Endodermal cell (in vitro differentiated cells): ENCODE results near the gene ME3. TPM values are rescaled to one million over a fixed set of nuclear protein-coding genes. Genes with fewer than 3 reads are reported as not detected.

Source experiments
- DNase-seq: peaks from one replicate; pipeline ENCODE4 v3.0.0-alpha.2; 2017
- H3K27ac ChIP-seq: 2 replicates; pipeline ENCODE4 v1.5.1; 2013; ENCODE audit warnings: mild to moderate bottlenecking, low read depth, low read length, moderate library complexity
- H3K27me3 ChIP-seq: 2 replicates; pipeline ENCODE4 v1.6.1; 2013; ENCODE audit warnings: mild to moderate bottlenecking, low read length, moderate library complexity; ENCODE audit not compliant: insufficient read depth, control insufficient read depth, poor library complexity, severe bottlenecking
- H3K36me3 ChIP-seq: 2 replicates; pipeline ENCODE4 v1.7.0; 2013; ENCODE audit warnings: mild to moderate bottlenecking, low read length, moderate library complexity; ENCODE audit not compliant: control insufficient read depth, insufficient read depth
- H3K4me1 ChIP-seq: one replicate; pipeline ENCODE4 v1.7.0; 2013; ENCODE audit warnings: low read length; ENCODE audit not compliant: control insufficient read depth, insufficient read depth
- H3K4me3 ChIP-seq: 2 replicates; pipeline ENCODE4 v1.5.1; 2013; ENCODE audit warnings: mild to moderate bottlenecking, low read length, moderate library complexity
- H3K9ac ChIP-seq: 2 replicates; pipeline ENCODE4 v1.6.1; 2013; ENCODE audit warnings: mild to moderate bottlenecking, low read length, moderate library complexity; ENCODE audit not compliant: poor library complexity, severe bottlenecking; ENCODE audit errors: extremely low read depth
- H3K9me3 ChIP-seq: 2 replicates; pipeline ENCODE4 v1.6.1; 2013; ENCODE audit warnings: mild to moderate bottlenecking, low read length, moderate library complexity; ENCODE audit not compliant: control insufficient read depth
- H3K27ac Mint-ChIP-seq: 2 replicates; pipeline ENCODE4 v1.8.0; 2020; ENCODE audit warnings: mixed read lengths
- H3K27me3 Mint-ChIP-seq: 2 replicates; pipeline ENCODE4 v1.8.0; 2021; ENCODE audit warnings: mild to moderate bottlenecking, mixed read lengths; ENCODE audit not compliant: insufficient read depth
- H3K36me3 Mint-ChIP-seq: 2 replicates; pipeline ENCODE4 v1.8.0; 2020; ENCODE audit warnings: low read depth, mixed read lengths
- H3K4me1 Mint-ChIP-seq: 2 replicates; pipeline ENCODE4 v1.8.0; 2020; ENCODE audit warnings: mixed read lengths
- H3K4me3 Mint-ChIP-seq: 2 replicates; pipeline ENCODE4 v1.8.0; 2020; ENCODE audit warnings: mild to moderate bottlenecking, moderate library complexity, mixed read lengths
- H3K9me3 Mint-ChIP-seq: 2 replicates; pipeline ENCODE4 v1.8.0; 2020; ENCODE audit warnings: mild to moderate bottlenecking, mixed read lengths
- WGBS, 2 experiments: methylation state at CpG; one replicate each; pipeline versions ENCODE4 v1.1.5 to v1.1.7; 2013; ENCODE audit warnings: missing lambda C conversion rate in 2 of 2, mixed read lengths in 1 of 2; ENCODE audit not compliant: insufficient coverage in 1 of 2, insufficient read length in 1 of 2; 5-methylcytosine and 5-hydroxymethylcytosine counted together
- total RNA-seq, 2 donors: library from RNA; stranded (reverse); fragmentation: NEBNext Ultra II Directional in 1 of 2; extraction: Animal tissue kit (Norgen Biotek cat#: 25700) in 1 of 2; gene quantifications; 2 replicates in 1 of 2; 3 replicates in 1 of 2; pipeline ENCODE4 v1.2.1, GENCODE V29; 2021
- TF ChIP-seq, protein P1 (sequence below): fragments of 200-600 bp; sonication (generic); conservative IDR thresholded peaks from 2 replicates; pipeline ENCODE4 v1.5.0; 2021; ENCODE audit warnings: antibody characterized with exemption, mild to moderate bottlenecking

ME3 gene
- total RNA-seq, 2 donors from 2014 or later = 1.2 to 1.3 TPM

GRCh38 chr11:86442827-86443226, 229.6 kb downstream of the ME3 start:
- H3K4me1 Mint-ChIP-seq = peaks cover 8% of the 10 kb centered on the region
- H3K4me3 ChIP-seq = no peak overlapping the region
- no peaks in the 10 kb centered on the region for H3K4me1 ChIP-seq
- H3K27me3 ChIP-seq = no peaks in the 10 kb centered on the region
- H3K9me3 ChIP-seq = no peaks in the 10 kb centered on the region
- TF ChIP-seq, protein P1, sequence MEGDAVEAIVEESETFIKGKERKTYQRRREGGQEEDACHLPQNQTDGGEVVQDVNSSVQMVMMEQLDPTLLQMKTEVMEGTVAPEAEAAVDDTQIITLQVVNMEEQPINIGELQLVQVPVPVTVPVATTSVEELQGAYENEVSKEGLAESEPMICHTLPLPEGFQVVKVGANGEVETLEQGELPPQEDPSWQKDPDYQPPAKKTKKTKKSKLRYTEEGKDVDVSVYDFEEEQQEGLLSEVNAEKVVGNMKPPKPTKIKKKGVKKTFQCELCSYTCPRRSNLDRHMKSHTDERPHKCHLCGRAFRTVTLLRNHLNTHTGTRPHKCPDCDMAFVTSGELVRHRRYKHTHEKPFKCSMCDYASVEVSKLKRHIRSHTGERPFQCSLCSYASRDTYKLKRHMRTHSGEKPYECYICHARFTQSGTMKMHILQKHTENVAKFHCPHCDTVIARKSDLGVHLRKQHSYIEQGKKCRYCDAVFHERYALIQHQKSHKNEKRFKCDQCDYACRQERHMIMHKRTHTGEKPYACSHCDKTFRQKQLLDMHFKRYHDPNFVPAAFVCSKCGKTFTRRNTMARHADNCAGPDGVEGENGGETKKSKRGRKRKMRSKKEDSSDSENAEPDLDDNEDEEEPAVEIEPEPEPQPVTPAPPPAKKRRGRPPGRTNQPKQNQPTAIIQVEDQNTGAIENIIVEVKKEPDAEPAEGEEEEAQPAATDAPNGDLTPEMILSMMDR = no peak
- no peak for DNase-seq
- H3K4me3 Mint-ChIP-seq = no peak overlapping the region
- no peaks in the 10 kb centered on the region for H3K27me3 Mint-ChIP-seq
- no peak overlapping the region for H3K27ac ChIP-seq
- H3K9me3 Mint-ChIP-seq = no peaks in the 10 kb centered on the region
- peaks cover 75% of the 10 kb centered on the region for H3K36me3 ChIP-seq
- H3K36me3 Mint-ChIP-seq = peaks cover 39% of the 10 kb centered on the region
- H3K27ac Mint-ChIP-seq = no peak overlapping the region
- H3K9ac ChIP-seq = no peak overlapping the region
- WGBS, 2 experiments = 90 to 94% methylated on average over 5 of the region's 5 CpGs

GRCh38 chr11:86442420-86442819, 230.0 kb downstream of the ME3 start:
- Histone ChIP-seq H3K27ac (no peak overlapping the region), H3K9ac (no peak overlapping the region), H3K9me3 (no peaks in the 10 kb centered on the region), H3K27me3 (no peaks in the 10 kb centered on the region), H3K36me3 (peaks cover 75% of the 10 kb centered on the region), H3K4me3 (no peak overlapping the region), H3K4me1 (no peaks in the 10 kb centered on the region)
- 100% methylated on average over 2 of the region's 2 CpGs; no CpG with 5 or more reads in 1 of the 2 experiments for WGBS, 2 experiments
- H3K27me3 Mint-ChIP-seq = no peaks in the 10 kb centered on the region
- no peaks in the 10 kb centered on the region for H3K9me3 Mint-ChIP-seq
- TF ChIP-seq, protein P1 = no peak
- H3K36me3 Mint-ChIP-seq = peaks cover 42% of the 10 kb centered on the region
- H3K4me1 Mint-ChIP-seq = peaks cover 11% of the 10 kb centered on the region
- no peak overlapping the region for H3K27ac Mint-ChIP-seq
- DNase-seq = no peak
- no peak overlapping the region for H3K4me3 Mint-ChIP-seq

DNA sequence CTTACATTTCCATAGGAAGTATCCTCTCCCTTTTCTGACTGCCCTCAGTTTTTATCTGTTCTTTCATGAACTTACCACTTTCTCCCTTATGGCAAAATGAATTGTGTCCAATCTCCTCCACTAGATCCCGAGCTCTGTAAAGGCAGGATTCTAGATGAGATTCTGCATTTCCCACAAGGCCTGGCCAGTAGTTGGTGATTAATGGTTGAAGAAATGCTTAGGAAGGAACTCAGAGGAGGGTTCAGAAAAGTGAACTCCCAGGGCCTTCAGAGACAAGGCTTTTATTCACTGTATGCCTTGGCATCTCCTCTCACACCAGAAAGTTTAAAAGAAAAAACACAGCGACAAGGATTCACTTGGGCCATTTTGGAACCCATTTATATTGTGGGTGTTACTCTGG, 231.6 kb downstream of the ME3 start:
- no peaks in the 10 kb centered on the region for H3K9me3 ChIP-seq
- peaks cover 72% of the 10 kb centered on the region for H3K36me3 ChIP-seq
- H3K36me3 Mint-ChIP-seq = peaks cover 34% of the 10 kb centered on the region
- no peaks in the 10 kb centered on the region for H3K9me3 Mint-ChIP-seq
- DNase-seq = no peak
- TF ChIP-seq, protein P1 = no peak
- no peak overlapping the region for H3K4me3 ChIP-seq
- H3K9ac ChIP-seq = no peak overlapping the region
- no peak overlapping the region for H3K27ac Mint-ChIP-seq
- 96% methylated on average over 2 of the region's 2 CpGs; no CpG with 5 or more reads in 1 of the 2 experiments for WGBS, 2 experiments
- H3K4me3 Mint-ChIP-seq = no peak overlapping the region
- no peak overlapping the region for H3K27ac ChIP-seq
- peaks cover 11% of the 10 kb centered on the region for H3K4me1 Mint-ChIP-seq
- H3K4me1 ChIP-seq = no peaks in the 10 kb centered on the region
- H3K27me3 Mint-ChIP-seq = no peaks in the 10 kb centered on the region
- no peaks in the 10 kb centered on the region for H3K27me3 ChIP-seq
